ENCODE measurements around the gene SP110.

- TF ChIP-seq SMC3 (IDR thresholded peaks at IDR 0.05; ENCODE audit: low read depth, low read length), result no peak
- TF ChIP-seq RCOR1 (IDR thresholded peaks at IDR 0.05; ENCODE audit: insufficient replicate concordance, low read length), result no peak
- TF ChIP-seq CTCF (conservative IDR thresholded peaks at IDR 0.05; ENCODE audit: low read depth, low read length), result no peak
- TF ChIP-seq RAD21 (IDR thresholded peaks at IDR 0.05; ENCODE audit: low read length), result no peak
- no peak for TF ChIP-seq MXI1 (IDR thresholded peaks at IDR 0.05; ENCODE audit: borderline replicate concordance, low read depth, low read length)
- TF ChIP-seq POLR2A (IDR thresholded peaks at IDR 0.05; ENCODE audit: low read depth, low read length), result no peak
- no peak for TF ChIP-seq USF2 (IDR thresholded peaks at IDR 0.05; ENCODE audit: low read depth, low read length)
- TF ChIP-seq MAFK (IDR thresholded peaks at IDR 0.05; ENCODE audit: low read depth, low read length), result no peak
- no peak for TF ChIP-seq CEBPB (IDR thresholded peaks at IDR 0.05; ENCODE audit: low read depth, low read length)
- no peak for TF ChIP-seq BHLHE40 (IDR thresholded peaks at IDR 0.05; ENCODE audit: low read depth, low read length)
- no peak for TF ChIP-seq RFX5 (IDR thresholded peaks at IDR 0.05; ENCODE audit: low read depth, low read length)
- no peak for TF ChIP-seq MAZ (IDR thresholded peaks at IDR 0.05; ENCODE audit: borderline replicate concordance, low read depth, low read length)
- no peak for TF ChIP-seq CHD1 (IDR thresholded peaks at IDR 0.05; ENCODE audit: low read depth, low read length)
- TF ChIP-seq ELK1 (IDR thresholded peaks at IDR 0.05; ENCODE audit: borderline replicate concordance, low read depth, low read length), result no peak
Measured at GRCh38 chr2:230244211-230244610, 24.4 kb upstream of the SP110 start.
